Heart right ventricle (tissue), 16 donors: ENCODE measurements around the gene KLHL29. TPM values are rescaled to one million over a fixed set of nuclear protein-coding genes. Genes with fewer than 3 reads are reported as not detected.

Experiments
- ATAC-seq, 8 donors: fragments of 200-7000 bp; cut with Tn5 transposase; one replicate each; pipeline ENCODE4 v1.9.1; 2020; ENCODE audit warnings: mild to moderate bottlenecking in 8 of 8, moderate library complexity in 8 of 8, moderate number of reproducible peaks in 1 of 8
- DNase-seq, 2 donors: peaks; one replicate each; pipeline ENCODE4 v3.0.0-alpha.2; 2020
- H3K27ac ChIP-seq, 10 donors: fragments of 200-600 bp; sonication (generic) in 2 of 10; one replicate each; pipeline versions ENCODE4 v1.5.0 to v1.8.0; 2020 to 2022; ENCODE audit warnings: mild to moderate bottlenecking in 3 of 10
- H3K27me3 ChIP-seq, 7 donors: fragments of 200-600 bp; one replicate each; pipeline ENCODE4 v1.8.0; 2021 to 2022; ENCODE audit warnings: mild to moderate bottlenecking in 2 of 7
- H3K36me3 ChIP-seq, 9 donors: fragments of 200-600 bp; sonication (generic) in 1 of 9; one replicate each; pipeline versions ENCODE4 v1.5.0 to v1.8.0; 2020 to 2022; ENCODE audit warnings: mild to moderate bottlenecking in 2 of 9
- H3K4me1 ChIP-seq, 9 donors: fragments of 200-600 bp; sonication (generic) in 1 of 9; one replicate each; pipeline versions ENCODE4 v1.5.0 to v1.8.0; 2020 to 2022; ENCODE audit warnings: mild to moderate bottlenecking in 4 of 9
- H3K4me3 ChIP-seq, 10 donors: fragments of 200-600 bp; sonication (generic) in 2 of 10; one replicate each; pipeline versions ENCODE4 v1.5.0 to v1.8.0; 2020 to 2022; ENCODE audit warnings: mild to moderate bottlenecking in 7 of 10, moderate library complexity in 2 of 10
- H3K9me3 ChIP-seq, 11 donors: fragments of 200-600 bp in 10 of 11; sonication (generic) in 2 of 11; one replicate each; pipeline versions ENCODE4 v1.5.0 to v1.8.0; 2013 to 2022; ENCODE audit warnings: mild to moderate bottlenecking in 2 of 11, control low read depth in 1 of 11, moderate library complexity in 1 of 11
- CTCF ChIP-seq, 9 donors: fragments of 200-600 bp; sonication (generic) in 2 of 9; IDR thresholded peaks; one replicate each; pipeline versions ENCODE4 v1.5.0 to v1.8.0; 2021 to 2022; ENCODE audit warnings: antibody characterized with exemption in 9 of 9, mild to moderate bottlenecking in 5 of 9, moderate library complexity in 1 of 9
- WGBS, 2 donors: extraction: QIAGEN DNeasy Blood & Tissue Kit; methylation state at CpG; one replicate each; pipeline ENCODE4 v1.1.7; 2013; ENCODE audit warnings: inconsistent platforms in 1 of 2; 5-methylcytosine and 5-hydroxymethylcytosine counted together
- intact Hi-C, 10 donors: fragments of 100-400 bp; cut with DNase I; formaldehyde crosslinking; loops; one replicate each; pipeline versions ENCODE4 v1.11.1 to v1.14.2; 2022
- polyA plus RNA-seq, 2 donors: library from polyadenylated mRNA; stranded (reverse); fragments of 200-250 nt; gene quantifications; one replicate each; pipeline ENCODE4 v1.2.3, GENCODE V29; 2013
- total RNA-seq, 10 donors: library from RNA; stranded (reverse); fragmentation: NEBNext Ultra II Directional in 3 of 10; extraction: Animal tissue kit (Norgen Biotek cat#: 25700) in 3 of 10; gene quantifications; one replicate each; pipeline versions ENCODE4 v1.2.1 to v1.2.4, GENCODE V29; 2021 to 2023
- donor health status: Arrhythmogenic right ventricular cardiomyopathy.
- donor health status: ischemic (EF 13 %, LVEDD 7.1; RV severe dilation, severe dysfunction).
- donor health status: healthy with polysubstance abuse.
- donor health status: DM: no; HTN: yes; CAD: no.
- donor health status: DM: no; HTN: no; CAD: no.
- donor health status: ischemic (EF 25% LVEDD 6.9; RV normal size, moderate dysfunction).
- donor health status: ischemic (EF 25% LVEDD 5.7; RV mildly dilated, moderate dysfunction).
- donor health status: healthy.
- donor health status: DM: yes; HTN: yes; CAD: no.
- donor health status: Ischemic cardiomyopathy.
- donor health status: ischemic (EF 35%, LVEDD 5.7; RV mildly dilated, moderate dysfunction).
- donor health status: nonischemic (EF 11% LVEDD 7.7; RV severe dilation, severe dysfunction).
- donor health status: DM: yes; HTN: yes; CAD: no.
- donor health status: PGD.
- donor health status: ischemic (EF 29% LVEDD 5.4; RV normal size, mild dysfunction).
- donor health status: nonischemic (EF 23%, LVEDD 6.1; RV moderate dilation, normal function).

KLHL29 gene
- total and polyA plus RNA-seq, 12 donors, result 0.71 to 1.5 (median 1.0) TPM

- ATAC-seq, result no peak
- TF ChIP-seq CTCF (IDR thresholded peaks at IDR 0.05), result no peak
- H3K27ac ChIP-seq, result no peak overlapping the region
- no peak overlapping the region for H3K4me3 ChIP-seq
- DNase-seq, result no peak
- 88 to 90% methylated on average over 12 of the region's 12 CpGs for WGBS, 2 donors
- H3K9me3 ChIP-seq, result no peaks in the 10 kb centered on the region
- peaks cover 0 to 5% (median 0%) of the 10 kb centered on the region in 7 donors for H3K27me3 ChIP-seq
- no peaks in the 10 kb centered on the region for H3K36me3 ChIP-seq
- peaks cover 3 to 20% (median 14%) of the 10 kb centered on the region in 9 donors for H3K4me1 ChIP-seq
- intact Hi-C loops, result no loop called here
Measured at GRCh38 chr2:23427976-23428375, 43.0 kb downstream of the KLHL29 start.

- intact Hi-C loops, result no loop called here
- no peak for ATAC-seq
- WGBS, 2 donors, result 81 to 89% methylated on average over 6 of the region's 6 CpGs
Measured at GRCh38 chr2:23429036-23429435, 44.1 kb downstream of the KLHL29 start.

GRCh38 chr2:23430263-23430662 lies 45.3 kb downstream of the KLHL29 start:
- Histone ChIP-seq H3K36me3 (no peaks in the 10 kb centered on the region), H3K27me3 (peaks cover 0 to 6% (median 0%) of the 10 kb centered on the region in 7 donors), H3K4me1 (peaks cover 2 to 19% (median 14%) of the 10 kb centered on the region in 9 donors), H3K9me3 (no peaks in the 10 kb centered on the region), H3K27ac (no peak overlapping the region), H3K4me3 (no peak overlapping the region)
- TF ChIP-seq CTCF (IDR thresholded peaks at IDR 0.05), result no peak
- 86 to 91% methylated on average over 2 of the region's 2 CpGs for WGBS, 2 donors
- DNase-seq, result no peak
- no peak for ATAC-seq
- intact Hi-C loops, result no loop called here

More at GRCh38 chr2:23429036-23429435, 44.1 kb downstream of the KLHL29 start:
- Histone ChIP-seq H3K4me3 (no peak overlapping the region), H3K4me1 (peaks cover 3 to 20% (median 14%) of the 10 kb centered on the region in 9 donors), H3K9me3 (no peaks in the 10 kb centered on the region), H3K27me3 (peaks cover 0 to 6% (median 0%) of the 10 kb centered on the region in 7 donors), H3K36me3 (no peaks in the 10 kb centered on the region), H3K27ac (no peak overlapping the region)
- no peak for DNase-seq
- no peak for TF ChIP-seq CTCF (IDR thresholded peaks at IDR 0.05)

- no peak for TF ChIP-seq CTCF (IDR thresholded peaks at IDR 0.05)
- Histone ChIP-seq H3K27ac (no peak overlapping the region), H3K36me3 (no peaks in the 10 kb centered on the region), H3K4me3 (no peak overlapping the region), H3K27me3 (peaks cover 0 to 6% (median 0%) of the 10 kb centered on the region in 7 donors), H3K9me3 (peaks cover 0 to 7% (median 0%) of the 10 kb centered on the region in 11 donors), H3K4me1 (peaks cover 0 to 3% (median 0%) of the 10 kb centered on the region in 9 donors)
- 71 to 81% methylated on average over 3 of the region's 3 CpGs for WGBS, 2 donors
- intact Hi-C loops, result no loop called here
- ATAC-seq, result no peak
- no peak for DNase-seq
Measured at GRCh38 chr2:23432531-23432930, 47.6 kb downstream of the KLHL29 start.
